IPS DF 19.7 (cell line): ENCODE data around the gene ODAPH.
A peak's percentile ranks its signal among the peaks of the same experiment; 100 is the strongest.

Experiments
- DNase-seq: peaks from one replicate; pipeline ENCODE4 v3.0.0-alpha.2; 2013; ENCODE audit warnings: low read depth, low spot score

Gene ODAPH

GRCh38 chr4:75544870-75545269 is 11.0 kb upstream of the ODAPH start:
- DNase-seq, result no peak

- no peak for DNase-seq
Measured at GRCh38 chr4:75545526-75545925, 10.3 kb upstream of the ODAPH start.

DNA sequence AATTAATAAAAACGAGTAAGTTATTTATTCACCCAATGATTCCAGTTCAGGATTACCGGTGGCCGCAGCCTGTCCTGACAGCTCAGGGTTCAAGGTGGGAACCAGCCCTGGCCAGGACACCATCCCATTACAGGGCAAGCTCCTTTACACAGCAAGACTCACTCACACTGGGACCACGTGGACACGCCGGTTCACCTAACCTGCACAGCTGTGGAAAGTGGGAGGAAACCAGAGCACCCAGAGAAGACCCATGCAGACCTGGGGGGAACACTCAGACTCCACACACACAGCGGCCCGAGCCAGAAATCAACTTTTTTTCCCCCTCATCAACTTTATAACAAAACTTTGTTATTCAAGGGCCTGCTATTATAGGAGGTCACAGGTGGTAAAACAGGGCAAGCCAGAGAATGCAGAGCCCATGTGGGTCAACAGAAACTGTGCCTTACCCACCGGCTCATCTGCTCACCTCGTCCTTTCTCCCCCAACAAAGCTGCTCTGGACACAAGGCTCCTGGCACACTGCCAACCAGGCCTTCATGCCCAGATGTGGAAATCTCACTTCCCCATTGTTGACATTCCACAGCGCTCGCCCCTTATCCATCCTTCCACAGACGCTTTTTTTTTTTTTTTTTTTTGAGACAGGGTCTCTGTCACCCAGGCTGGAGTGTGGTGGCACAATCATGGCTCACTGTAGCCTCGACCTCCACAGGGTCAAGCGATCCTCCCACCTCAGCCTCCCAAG is 8.0 kb upstream of the ODAPH start:
- DNase-seq, result no peak

DNA sequence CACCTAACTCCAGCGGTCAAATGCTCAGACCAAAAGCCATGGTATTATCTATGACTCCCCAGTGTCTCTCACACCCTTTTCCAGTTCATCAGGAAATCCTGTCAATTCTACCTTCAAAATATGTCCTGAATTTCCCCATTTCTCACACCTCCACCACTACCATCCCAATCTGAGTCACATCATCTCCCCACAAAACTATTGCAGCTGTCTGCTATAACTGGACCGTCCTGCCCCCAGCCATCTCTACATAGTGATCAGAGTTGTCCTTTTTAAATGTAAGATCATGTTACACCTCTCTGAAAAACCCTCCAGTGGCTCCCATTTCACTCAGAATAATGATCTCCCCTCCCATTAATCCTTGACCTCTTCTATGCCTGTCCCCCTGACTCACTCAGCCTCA is 6.8 kb upstream of the ODAPH start:
- no peak for DNase-seq

- no peak for DNase-seq
Measured at GRCh38 chr4:75552452-75552851, 3.4 kb upstream of the ODAPH start.

GRCh38 chr4:75557696-75558095 is 1.8 kb downstream of the ODAPH start:
- DNase-seq, result no peak

GRCh38 chr4:75561789-75562188 is 5.9 kb downstream of the ODAPH start:
- peak; percentile 89 for DNase-seq

GRCh38 chr4:75564023-75564422 is 8.2 kb downstream of the ODAPH start:
- DNase-seq, result no peak

- DNase-seq, result no peak
Measured at GRCh38 chr4:75565481-75565880, 9.6 kb downstream of the ODAPH start.

GRCh38 chr4:75566911-75567310 is 11.0 kb downstream of the ODAPH start:
- DNase-seq, result no peak

DNA sequence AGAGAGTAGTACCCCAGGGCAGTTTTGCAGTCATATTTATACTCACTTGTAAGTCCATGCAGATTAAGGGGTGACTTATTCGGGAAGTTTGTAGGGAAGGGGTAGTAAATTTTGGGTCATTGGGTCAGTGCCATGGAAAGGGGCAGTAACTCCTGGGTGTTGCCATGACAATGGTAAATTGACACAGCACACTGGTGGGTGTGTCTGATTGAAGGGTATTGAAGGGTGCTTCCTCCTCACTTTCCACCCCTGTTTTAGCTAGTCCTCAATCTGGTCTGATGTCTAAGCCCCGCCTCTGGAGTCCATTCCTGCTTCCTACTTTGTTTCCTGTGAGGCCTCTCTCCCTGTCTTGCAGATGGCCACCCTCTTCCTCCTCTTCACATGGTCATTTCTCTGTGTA is 11.9 kb downstream of the ODAPH start:
- DNase-seq, result no peak

- DNase-seq, result no peak
Measured at GRCh38 chr4:75584067-75584466, 28.2 kb downstream of the ODAPH start.

DNA sequence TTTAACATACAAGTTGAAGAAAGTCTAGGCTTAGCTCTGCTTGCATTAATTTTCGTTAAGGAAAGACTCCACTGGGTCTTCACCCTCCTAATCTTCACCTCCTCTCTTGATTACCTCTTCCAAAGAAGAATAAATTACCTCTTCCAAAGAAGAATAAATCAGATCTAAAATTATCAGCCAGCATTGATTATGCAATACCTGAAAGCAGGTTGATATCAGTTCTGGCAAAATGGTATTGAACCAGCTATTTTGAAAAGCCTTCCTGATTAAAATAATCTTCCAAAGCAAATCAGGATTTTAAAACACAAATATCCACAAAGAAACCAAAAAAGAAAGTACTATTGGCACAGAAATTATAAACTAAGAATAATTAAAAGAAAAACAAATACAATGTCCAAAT is 37.5 kb downstream of the ODAPH start:
- DNase-seq, result no peak

DNA sequence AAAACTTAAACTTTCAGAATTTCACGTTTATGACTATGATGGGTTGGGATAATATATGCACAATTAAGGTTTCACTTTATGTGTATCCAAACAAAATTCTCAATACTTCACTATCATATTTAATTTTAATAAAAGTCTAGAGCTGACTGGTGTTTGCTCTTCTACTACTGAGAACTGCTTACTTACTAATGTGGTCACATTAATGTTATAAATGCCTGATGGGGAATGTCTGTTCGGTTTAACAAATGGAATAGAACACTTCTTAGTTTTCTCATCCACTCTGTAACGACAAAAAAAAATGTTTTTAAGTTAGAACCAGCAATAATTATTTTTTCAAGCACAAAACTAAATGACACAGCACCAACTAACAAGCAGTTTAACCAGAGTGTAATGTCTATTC is 40.2 kb downstream of the ODAPH start:
- DNase-seq, result no peak

- no peak for DNase-seq
Measured at GRCh38 chr4:75598390-75598789, 42.5 kb downstream of the ODAPH start.

- DNase-seq, result no peak
Measured at GRCh38 chr4:75599647-75600046, 43.8 kb downstream of the ODAPH start.

DNA sequence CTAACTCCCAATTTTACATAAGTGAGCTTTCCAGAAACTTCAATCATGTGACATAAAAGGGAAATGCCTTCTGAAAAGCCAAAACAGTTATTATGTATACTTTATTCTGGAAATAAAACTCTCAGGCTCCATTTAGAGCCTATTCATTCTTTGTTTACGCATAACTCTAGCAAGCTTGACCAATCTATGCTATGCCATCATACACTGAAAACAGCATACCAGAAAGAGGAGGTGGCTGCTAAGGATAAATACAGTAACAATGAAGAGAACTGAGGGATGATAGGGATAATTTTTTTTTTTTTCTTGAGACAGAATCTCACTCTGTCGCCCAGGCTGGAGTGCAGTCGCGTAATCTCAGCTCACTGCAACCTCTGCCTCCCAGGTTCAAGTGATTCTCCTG is 50.1 kb downstream of the ODAPH start:
- no peak for DNase-seq

- DNase-seq, result no peak
Measured at GRCh38 chr4:75612306-75612705, 56.4 kb downstream of the ODAPH start.
